PFSK-1 (cell line): Measurements from ENCODE around the gene HK3.

ENCODE experiments used
- FOXP2 ChIP-seq: optimal IDR thresholded peaks from 2 replicates; pipeline ENCODE3; 2011; ENCODE audit warnings: borderline replicate concordance, control low read depth, inconsistent platforms; ENCODE audit not compliant: insufficient read depth; ENCODE audit errors: extremely low read length, extremely low read depth
- POLR2AphosphoS5 ChIP-seq: IDR thresholded peaks from 2 replicates; pipeline ENCODE4 v1.6.1; 2012; ENCODE audit warnings: low read depth, mild to moderate bottlenecking, control low read depth, low read length, moderate library complexity
- REST ChIP-seq, 2 experiments: IDR thresholded peaks; 2 replicates each; pipeline versions ENCODE4 v1.6.1 to v1.8.0; 2011 to 2012; ENCODE audit warnings: low read depth in 2 of 2, low read length in 2 of 2, control low read depth in 1 of 2, inconsistent platforms in 1 of 2, mild to moderate bottlenecking in 1 of 2, moderate library complexity in 1 of 2; ENCODE audit not compliant: insufficient read depth in 1 of 2
- SIN3A ChIP-seq: IDR thresholded peaks from 2 replicates; pipeline ENCODE4 v1.6.1; 2012; ENCODE audit warnings: mild to moderate bottlenecking, low read length, moderate library complexity, borderline replicate concordance; ENCODE audit not compliant: insufficient read depth
- TAF1 ChIP-seq: IDR thresholded peaks from 2 replicates; pipeline ENCODE4 v1.6.1; 2012; ENCODE audit warnings: low read length, control low read depth, borderline replicate concordance; ENCODE audit not compliant: insufficient read depth

HK3 gene

GRCh38 chr5:176894298-176894697, 4.8 kb downstream of the HK3 start:
- no peak for TF ChIP-seq FOXP2

- TF ChIP-seq REST (IDR thresholded peaks at IDR 0.05; ENCODE audit: insufficient read depth in 1 of 2, low read depth in 2 of 2, low read length in 2 of 2) (no peak), POLR2AphosphoS5 (no peak), FOXP2 (no peak), TAF1 (no peak), SIN3A (no peak)
These were observed 6.5 kb downstream of the HK3 start for GRCh38 chr5:176892663-176893062.

- no peak for TF ChIP-seq REST (IDR thresholded peaks at IDR 0.05; ENCODE audit: insufficient read depth in 1 of 2, low read depth in 2 of 2, low read length in 2 of 2)
- no peak for TF ChIP-seq TAF1
- no peak for TF ChIP-seq POLR2AphosphoS5
- no peak for TF ChIP-seq FOXP2
- TF ChIP-seq SIN3A: no peak
These were observed 7.7 kb downstream of the HK3 start for GRCh38 chr5:176891331-176891958.

GRCh38 chr5:176890455-176891330, 8.5 kb downstream of the HK3 start:
- TF ChIP-seq POLR2AphosphoS5: no peak
- no peak for TF ChIP-seq TAF1
- no peak for TF ChIP-seq FOXP2
- TF ChIP-seq SIN3A: no peak
- TF ChIP-seq REST (IDR thresholded peaks at IDR 0.05; ENCODE audit: insufficient read depth in 1 of 2, low read depth in 2 of 2, low read length in 2 of 2): no peak

- TF ChIP-seq SIN3A (no peak), FOXP2 (no peak), TAF1 (no peak), POLR2AphosphoS5 (no peak), REST (IDR thresholded peaks at IDR 0.05; ENCODE audit: insufficient read depth in 1 of 2, low read depth in 2 of 2, low read length in 2 of 2) (no peak)
These were observed 9.5 kb downstream of the HK3 start for GRCh38 chr5:176889321-176890280.
